ENCODE data around the gene MSI2.

The MSI2 gene

DNA sequence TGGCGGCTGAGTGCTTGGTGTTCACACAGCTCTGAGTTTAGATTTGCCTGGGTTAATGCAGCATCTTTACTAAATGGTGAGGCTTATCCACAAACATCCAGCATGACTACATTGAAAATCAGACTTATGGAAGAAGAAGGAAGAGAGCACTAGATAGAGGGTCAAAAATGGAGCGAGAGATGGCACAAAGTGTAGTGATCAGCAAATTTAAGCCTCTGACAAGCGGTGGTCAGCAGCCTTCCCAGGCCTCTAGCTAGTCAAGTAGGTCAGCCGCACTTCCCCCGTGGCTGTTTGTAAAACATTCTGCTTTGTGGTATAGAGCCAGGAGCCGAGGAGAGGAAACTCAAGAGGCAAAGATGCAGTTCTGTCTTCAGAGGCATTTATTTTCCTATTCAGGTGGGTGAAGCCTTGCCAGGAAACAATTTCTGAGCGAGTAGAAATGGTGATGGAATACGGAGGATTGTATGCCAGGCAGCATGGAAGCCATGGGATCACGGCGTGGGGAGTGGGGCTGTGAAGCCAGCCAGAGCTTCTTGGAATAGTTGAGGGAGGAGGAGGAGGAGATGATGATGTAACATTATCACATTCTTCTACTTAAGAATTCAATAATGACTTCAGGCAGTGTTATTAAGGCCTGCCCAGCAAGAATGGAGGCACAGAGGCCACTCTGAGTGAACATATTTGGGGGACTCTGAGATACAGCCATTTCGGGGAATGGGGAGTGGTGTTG is 118.9 kb downstream of the MSI2 start:
- DNase-seq, result no peak

- DNase-seq, result no peak
These were observed 119.5 kb downstream of the MSI2 start for GRCh38 chr17:57375770-57376225.

- DNase-seq, result no peak
These were observed 120.8 kb downstream of the MSI2 start for GRCh38 chr17:57377094-57377493.

GRCh38 chr17:57379237-57379894 is 123.0 kb downstream of the MSI2 start:
- no peak for DNase-seq

DNA sequence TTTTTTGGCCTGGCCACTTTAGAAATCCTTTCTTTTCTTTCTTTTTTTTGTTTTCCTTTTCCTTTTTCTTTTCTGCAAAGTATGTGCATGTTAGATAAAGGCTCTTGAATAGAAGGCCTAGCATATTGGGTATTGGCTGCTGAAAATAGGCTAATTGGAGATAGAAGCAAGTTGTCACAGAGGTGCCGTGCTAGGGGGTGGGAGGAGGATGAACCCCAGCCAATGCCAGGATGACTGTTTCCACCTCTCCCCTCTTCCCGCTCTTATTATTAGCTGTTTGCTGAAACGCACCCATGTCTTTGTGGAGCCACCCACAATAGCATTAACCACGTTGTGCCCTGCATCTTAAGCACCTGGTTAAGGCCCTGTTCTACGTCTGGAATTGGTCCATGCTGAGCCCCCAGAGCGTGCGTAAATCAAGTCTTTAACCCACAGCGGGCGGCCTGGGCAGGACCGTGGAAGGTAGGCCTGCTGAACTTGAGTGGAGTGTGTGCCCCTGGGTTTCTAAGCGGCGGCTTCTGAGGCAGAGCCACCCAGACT is 123.6 kb downstream of the MSI2 start:
- no peak for DNase-seq

DNA sequence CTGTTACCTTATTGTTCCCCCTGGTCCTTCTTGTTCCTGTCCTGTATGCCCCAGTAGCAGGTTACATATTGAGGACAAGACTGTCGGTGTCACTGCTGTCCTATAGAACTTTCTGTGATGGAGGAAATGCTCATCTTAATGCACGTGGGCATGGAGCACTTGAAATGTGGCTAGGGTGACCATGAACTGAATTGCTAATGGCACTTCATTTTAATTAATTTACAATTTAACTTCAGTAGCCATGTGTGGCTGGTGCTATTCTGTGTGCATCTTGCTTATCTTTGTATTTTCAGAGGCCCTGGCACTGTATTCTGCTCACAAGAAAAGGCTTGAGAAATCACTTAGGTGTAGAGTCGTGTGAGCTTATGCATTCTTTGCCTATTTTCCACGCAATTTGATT is 125.2 kb downstream of the MSI2 start:
- DNase-seq, result no peak

DNA sequence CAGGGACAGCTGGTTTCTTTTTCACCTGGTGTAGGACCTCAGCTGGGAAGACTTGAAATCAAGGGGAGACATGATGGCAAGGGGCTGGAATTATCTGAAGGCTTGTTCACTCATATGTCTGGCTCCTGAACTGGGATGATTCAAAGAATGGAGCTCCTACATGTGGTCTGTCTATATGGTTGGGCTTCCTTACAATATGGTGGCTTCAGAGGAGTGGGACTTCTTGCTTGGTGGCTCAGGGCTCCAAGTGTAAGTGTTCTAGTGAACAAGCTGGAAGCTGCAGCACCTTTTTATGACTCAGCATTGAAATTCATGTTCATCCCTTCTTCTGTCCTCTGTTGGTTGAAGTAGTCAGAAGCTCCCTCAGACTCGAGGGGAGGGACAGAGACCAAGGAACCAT is 127.9 kb downstream of the MSI2 start:
- DNase-seq, result no peak

GRCh38 chr17:57385975-57386374 is 129.7 kb downstream of the MSI2 start:
- no peak for DNase-seq

DNA sequence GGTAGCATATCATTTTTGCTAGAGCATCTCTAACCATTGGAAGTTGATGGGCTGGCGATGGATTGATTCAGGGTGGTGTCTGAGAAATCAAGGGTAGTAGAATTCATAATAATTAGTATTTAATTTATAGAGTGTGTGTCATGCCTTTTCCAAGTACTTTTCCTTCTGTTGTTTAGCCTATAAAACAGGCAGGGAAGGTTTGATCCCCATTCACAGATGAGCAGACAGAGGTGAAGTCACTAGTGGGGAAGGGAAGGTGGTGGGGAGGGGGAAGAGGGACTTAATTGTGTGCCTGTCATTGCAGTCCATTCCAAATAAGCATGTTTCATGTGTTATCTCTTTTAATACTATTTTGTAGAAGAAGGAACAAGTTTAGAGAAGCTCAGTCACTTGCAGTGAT is 131.3 kb downstream of the MSI2 start:
- no peak for DNase-seq

- DNase-seq, result no peak
These were observed 131.9 kb downstream of the MSI2 start for GRCh38 chr17:57388131-57388725.

- DNase-seq, result no peak
These were observed 133.2 kb downstream of the MSI2 start for GRCh38 chr17:57389473-57389872.

DNA sequence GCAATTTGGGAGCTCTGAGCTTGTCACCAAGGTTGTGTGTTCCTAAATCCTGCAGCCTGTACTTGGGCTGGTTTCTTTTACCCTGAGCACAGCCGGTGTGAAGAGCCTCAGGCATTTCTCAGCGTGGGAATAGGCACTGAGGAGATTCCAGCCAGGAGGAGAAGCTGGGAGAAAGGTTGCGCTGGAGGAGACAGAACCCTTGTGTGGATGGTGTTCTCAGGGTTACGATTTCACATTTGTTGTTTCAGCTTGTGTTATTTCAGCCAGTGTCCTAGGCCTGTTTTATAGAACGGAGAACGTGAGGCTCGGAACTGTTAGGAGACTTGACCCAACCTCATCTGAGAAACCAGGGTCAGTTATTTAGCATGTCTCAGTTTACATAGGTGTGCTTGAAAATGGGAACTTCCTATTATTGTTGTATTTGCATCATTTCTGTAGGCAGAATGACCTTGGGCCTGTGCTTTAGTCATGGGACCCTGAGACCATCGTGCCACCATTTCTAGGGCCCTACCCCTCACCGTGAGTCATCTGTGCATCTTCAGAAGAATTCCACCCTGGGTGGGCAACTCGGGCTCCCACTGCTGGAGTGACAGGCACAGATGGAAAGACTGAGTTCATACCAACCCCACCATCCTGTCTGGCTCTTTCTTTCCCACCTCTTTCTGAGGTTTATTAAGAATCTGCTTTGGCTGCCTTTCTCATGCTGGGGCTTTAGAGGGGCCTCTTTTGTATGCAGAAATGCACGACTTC is 134.9 kb downstream of the MSI2 start:
- DNase-seq, result no peak

DNA sequence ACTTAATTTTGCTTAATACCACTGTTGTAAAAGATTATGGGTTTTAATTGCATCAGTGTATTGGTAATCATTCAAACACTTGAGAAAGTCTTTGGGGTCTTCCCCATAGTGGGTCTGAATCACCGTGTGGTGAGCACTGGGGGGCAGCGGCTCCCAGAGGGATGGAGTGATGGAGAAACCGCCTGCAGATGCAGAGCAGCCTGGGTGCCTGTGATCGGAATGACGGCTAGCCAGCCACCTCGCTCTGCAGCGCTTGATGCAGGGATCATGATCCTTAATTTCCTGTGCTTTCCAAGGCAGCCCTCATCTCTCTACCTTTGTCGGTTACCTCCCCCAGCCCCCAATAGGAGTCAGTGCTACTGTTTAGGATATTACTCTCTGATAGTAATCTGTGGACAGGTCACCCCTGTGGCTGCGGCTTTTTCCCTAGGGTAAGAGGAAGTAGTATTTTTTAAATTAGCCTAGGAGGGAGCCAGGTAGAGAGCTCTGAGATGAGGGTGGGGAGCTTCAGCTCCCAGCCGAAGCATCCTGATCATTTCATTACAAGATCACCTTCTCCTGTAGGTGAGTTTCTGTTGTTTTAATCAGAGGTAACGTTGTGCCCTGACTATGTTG is 135.6 kb downstream of the MSI2 start:
- DNase-seq, result no peak

GRCh38 chr17:57393368-57393767 is 137.0 kb downstream of the MSI2 start:
- no peak for DNase-seq

- DNase-seq, result no peak
These were observed 138.1 kb downstream of the MSI2 start for GRCh38 chr17:57394375-57394774.

DNA sequence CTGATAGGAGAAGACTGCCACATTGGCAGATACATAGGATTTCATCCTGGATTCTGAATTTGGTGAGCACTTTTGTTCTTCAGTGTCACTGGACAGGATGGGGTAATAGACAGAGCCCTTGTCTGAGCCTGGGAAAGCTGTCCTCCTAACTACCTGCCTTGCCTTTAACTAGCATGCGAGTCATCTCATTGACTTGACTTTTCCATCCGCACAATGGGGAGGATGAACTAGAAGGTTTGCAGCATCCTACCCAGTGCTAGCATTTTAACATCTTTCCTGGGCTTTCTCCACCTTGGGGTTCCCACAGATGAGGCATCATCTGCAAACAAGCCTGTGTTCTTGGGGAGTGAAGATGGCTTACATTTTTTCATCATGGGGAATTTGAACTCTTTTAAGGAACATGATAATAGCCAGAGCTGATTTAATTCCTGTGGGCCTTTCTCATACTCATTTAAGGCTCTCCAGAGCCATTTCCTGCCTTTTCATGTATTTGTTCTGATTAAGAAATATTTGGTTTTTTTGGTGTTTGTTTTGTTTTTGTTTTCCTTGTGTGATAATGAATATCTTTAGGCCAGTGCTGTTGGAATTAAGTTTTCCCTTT is 139.5 kb downstream of the MSI2 start:
- no peak for DNase-seq

DNA sequence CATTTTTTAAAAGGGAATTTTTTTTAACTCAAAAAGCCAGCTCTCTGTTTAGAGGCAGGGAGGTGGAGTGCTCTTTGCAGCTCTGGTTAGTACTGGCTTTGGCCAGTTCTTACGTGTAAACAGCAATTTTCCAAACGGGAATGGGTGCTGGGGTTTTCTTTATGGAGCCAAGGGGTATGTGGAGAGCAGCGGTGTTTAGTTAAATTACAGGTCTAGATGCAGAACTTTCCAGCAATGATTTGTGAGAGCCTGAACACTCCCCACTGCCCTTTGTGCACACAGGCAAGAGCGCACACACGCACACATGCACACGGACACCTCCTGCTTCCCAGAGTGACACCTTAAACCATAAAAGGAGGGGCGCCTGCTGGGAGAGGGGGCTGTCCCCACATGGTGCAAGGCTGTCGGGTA is 140.2 kb downstream of the MSI2 start:
- no peak for DNase-seq

DNA sequence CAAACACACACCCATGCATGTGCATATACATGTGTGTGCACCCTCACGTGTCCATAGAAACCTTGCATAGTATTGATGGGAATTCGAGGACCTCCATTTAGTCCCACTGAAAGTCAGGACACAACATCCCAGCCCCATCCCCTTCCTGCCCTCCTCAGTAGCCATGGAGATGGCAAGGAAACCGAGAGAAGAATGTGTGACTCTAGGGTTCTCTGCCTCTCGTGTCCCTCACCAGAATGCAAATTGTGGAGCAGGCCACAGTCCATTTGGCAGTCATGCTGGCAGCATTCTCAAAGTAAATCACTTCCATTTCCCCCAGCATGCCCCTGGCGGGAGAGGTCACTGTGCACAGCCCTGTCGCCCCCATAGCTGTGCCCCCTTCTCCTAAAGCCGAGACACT is 141.1 kb downstream of the MSI2 start:
- no peak for DNase-seq

- DNase-seq, result no peak
These were observed 143.4 kb downstream of the MSI2 start for GRCh38 chr17:57399690-57400089.

DNA sequence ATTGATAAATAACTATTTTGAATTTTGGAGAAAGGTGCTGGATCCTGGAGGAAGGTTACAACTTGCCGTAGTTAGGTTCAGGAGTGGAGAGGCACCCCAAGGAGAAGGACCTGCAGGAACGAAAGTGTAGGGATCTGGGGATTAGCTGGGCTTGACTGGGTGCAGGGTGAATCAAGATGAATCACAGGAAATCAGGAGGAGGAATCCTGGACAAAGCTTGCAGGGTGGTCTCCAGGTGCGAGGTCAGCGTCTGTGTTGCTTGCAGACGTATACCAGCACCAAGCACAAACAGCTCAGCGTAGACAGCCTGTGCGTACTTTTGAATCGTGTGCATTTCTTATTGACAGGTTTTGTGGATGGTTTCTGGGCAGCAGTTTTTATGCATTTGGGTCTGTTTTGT is 144.3 kb downstream of the MSI2 start:
- DNase-seq, result no peak

DNA sequence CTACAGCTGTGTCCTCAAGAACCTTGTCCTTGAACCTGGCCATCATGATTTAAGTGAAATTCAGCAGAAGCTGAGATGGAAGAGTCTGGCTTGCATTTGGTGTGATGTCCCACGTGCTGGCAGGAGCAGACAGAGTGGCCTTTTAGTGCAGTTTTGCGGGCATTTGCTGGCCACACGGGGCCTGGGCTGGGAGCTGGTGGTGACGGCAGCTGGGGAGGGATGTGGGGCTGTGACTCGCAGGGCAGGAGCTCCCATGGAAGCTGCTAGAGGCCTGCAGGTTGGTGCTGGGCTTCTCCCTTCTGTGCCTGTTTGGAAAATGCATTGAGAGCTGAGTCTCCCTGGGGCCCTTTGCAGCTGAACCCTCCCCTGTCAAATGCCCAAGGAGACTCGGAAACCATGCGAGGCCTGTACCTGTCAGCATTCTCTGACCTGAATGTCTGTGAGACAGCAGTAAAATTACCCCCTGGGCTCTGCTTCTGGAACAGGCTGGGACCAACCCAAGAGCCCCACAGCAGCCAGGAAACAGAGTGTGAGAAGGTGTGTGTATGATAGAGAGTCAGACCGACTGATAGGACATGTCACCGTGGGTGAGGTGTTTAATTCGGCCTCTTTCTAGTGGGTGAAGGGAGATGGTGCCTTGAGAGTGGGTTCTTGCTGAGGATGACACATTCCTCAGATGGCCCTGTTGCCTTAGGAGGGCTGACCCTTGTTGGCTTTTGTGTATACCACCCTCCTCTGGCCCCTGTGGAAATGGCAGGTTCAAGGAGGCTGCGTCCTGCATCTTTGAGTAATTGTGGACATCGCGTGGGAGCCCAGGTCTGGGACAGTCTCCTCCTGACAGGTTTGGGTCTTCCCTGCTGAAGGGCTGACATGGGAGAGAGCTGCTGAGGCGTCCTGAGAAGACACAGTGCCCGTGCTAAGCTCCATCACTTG is 145.5 kb downstream of the MSI2 start:
- DNase-seq, result no peak
